ENCODE data around the gene NDUFS8. TPM values are rescaled to one million over a fixed set of nuclear protein-coding genes. Genes with fewer than 3 reads are reported as not detected.
"Not testable (repeated sequence)": the region's sequence is repeated elsewhere in the genome, so short reads cannot be mapped to it uniquely, and the experiment has no call there.

NDUFS8 gene
- total RNA-seq, 3 donors from 2014 or later (not counting 1 experiment from before 2014, with no cell fraction given): 84.5 to 95.2 (median 90.7) TPM

DNA sequence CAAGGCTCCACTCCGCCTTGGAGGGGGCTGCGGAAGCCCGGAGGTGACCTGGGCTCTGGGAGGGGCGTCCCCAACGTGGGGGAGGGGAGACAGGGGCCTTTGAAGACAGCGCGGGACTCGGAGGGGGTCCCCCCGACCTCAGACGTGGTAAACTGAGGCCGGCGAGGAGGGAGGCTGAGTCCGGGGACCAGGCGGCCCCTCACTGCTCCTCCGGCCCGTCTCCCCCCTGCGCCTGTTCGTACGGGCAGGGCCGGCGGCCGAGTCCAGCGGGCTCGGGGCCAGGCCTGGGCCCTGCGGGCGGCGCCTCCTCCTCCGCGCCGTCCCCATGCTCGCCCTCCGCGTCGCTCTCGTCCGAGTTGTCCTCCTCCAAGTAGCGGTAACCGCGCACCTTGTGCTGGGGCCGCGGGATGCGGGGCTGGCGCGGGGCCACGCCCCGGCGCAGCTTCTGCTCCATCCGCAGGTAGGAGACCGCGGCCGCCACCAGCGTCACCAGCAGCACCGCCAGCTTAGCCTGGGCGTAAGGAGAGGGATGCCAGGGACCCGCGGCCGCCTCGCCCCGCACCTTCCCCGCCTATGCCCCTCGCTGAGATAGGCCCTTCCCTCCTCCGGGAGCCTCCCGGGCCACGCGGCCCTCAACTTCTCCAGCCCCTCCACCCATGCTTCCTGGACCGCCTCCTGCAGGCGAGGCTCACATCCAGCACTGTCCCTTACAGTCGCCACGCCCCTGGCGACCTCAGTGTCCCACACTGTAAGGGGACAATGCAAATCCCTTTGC, 38.9 kb upstream of the NDUFS8 start:
- H3K27ac Mint-ChIP-seq; H3K4me1 ChIP-seq (ENCODE audit: control insufficient read depth, insufficient read depth, low read length); H3K4me1 Mint-ChIP-seq; H3K36me3 Mint-ChIP-seq; H3K9me3 Mint-ChIP-seq; H3K27ac ChIP-seq (ENCODE audit: low read length); H3K9me3 ChIP-seq (ENCODE audit: control insufficient read depth, insufficient read depth, low read length); DNase-seq; H3K4me3 Mint-ChIP-seq; H3K27me3 ChIP-seq (ENCODE audit: control insufficient read depth, insufficient read depth, low read length); H3K27me3 Mint-ChIP-seq (ENCODE audit: low read depth in 2 of 2); H3K36me3 ChIP-seq (ENCODE audit: control insufficient read depth, insufficient read depth, low read length); intact Hi-C loops (cut with micrococcal nuclease); ATAC-seq; H3K4me3 ChIP-seq (ENCODE audit: low read length): not testable (repeated sequence)
- WGBS (ENCODE audit: insufficient coverage): 76% methylated on average over 26 of the region's 70 CpGs

DNA sequence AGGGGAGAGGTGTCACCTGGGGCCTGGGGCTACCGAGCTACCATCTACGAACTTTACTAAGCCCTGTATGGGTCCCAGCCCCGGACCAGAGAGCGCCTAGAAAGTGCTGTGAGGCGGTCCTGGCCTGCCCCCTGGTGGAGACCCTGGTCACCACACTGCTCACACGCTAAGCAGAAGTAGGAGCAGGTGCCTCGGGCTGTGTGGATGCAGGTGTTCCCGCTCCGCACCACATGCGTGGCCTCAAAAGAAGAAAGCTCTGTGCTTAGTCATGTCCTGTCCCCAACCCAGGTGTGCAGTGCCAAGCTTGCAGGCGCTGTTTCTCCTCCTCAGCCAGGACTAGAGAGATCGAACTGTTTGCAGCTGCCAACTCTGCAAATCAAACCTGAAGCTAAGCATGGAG, 36.7 kb upstream of the NDUFS8 start:
- H3K27me3 Mint-ChIP-seq (ENCODE audit: low read depth in 2 of 2); H3K4me3 Mint-ChIP-seq; H3K36me3 ChIP-seq (ENCODE audit: control insufficient read depth, insufficient read depth, low read length); H3K36me3 Mint-ChIP-seq; H3K27me3 ChIP-seq (ENCODE audit: control insufficient read depth, insufficient read depth, low read length); H3K27ac ChIP-seq (ENCODE audit: low read length); H3K9me3 Mint-ChIP-seq; ATAC-seq; intact Hi-C loops (cut with micrococcal nuclease); H3K27ac Mint-ChIP-seq; H3K4me3 ChIP-seq (ENCODE audit: low read length); H3K9me3 ChIP-seq (ENCODE audit: control insufficient read depth, insufficient read depth, low read length): not testable (repeated sequence)
- H3K4me1 Mint-ChIP-seq: peaks cover 23 to 31% of the 10 kb centered on the region in 2 donors
- DNase-seq: peak in 1 of 2 donors; percentile 55
- TF ChIP-seq, protein P1, sequence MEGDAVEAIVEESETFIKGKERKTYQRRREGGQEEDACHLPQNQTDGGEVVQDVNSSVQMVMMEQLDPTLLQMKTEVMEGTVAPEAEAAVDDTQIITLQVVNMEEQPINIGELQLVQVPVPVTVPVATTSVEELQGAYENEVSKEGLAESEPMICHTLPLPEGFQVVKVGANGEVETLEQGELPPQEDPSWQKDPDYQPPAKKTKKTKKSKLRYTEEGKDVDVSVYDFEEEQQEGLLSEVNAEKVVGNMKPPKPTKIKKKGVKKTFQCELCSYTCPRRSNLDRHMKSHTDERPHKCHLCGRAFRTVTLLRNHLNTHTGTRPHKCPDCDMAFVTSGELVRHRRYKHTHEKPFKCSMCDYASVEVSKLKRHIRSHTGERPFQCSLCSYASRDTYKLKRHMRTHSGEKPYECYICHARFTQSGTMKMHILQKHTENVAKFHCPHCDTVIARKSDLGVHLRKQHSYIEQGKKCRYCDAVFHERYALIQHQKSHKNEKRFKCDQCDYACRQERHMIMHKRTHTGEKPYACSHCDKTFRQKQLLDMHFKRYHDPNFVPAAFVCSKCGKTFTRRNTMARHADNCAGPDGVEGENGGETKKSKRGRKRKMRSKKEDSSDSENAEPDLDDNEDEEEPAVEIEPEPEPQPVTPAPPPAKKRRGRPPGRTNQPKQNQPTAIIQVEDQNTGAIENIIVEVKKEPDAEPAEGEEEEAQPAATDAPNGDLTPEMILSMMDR (IDR thresholded peaks at IDR 0.05): peak; percentile 43
- peaks cover 28% of the 10 kb centered on the region for H3K4me1 ChIP-seq (ENCODE audit: control insufficient read depth, insufficient read depth, low read length)
- 32% methylated on average over 12 of the region's 12 CpGs for WGBS (ENCODE audit: insufficient coverage)

DNA sequence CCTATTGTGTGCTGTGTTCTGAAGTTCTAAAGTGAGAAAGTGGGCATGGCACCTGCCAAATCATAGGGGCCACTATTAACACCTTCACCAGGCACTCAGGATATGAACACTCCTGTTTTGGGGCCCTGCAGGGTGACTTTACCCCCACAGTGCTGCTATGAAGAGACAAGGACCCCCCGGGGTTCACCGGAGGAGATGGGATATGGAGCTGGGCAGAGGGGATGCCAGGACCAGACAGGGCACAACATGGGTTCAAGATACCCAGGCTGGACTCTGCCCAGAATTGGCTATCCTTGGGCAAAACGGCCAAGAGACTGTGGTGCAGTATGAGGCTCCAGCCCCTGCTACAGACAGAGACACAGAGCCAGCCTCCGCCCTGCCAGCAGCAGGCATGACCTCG, 36.1 kb upstream of the NDUFS8 start:
- H3K36me3 ChIP-seq (ENCODE audit: control insufficient read depth, insufficient read depth, low read length); H3K36me3 Mint-ChIP-seq; intact Hi-C loops (cut with micrococcal nuclease); H3K27me3 Mint-ChIP-seq (ENCODE audit: low read depth in 2 of 2); H3K4me3 ChIP-seq (ENCODE audit: low read length); H3K27me3 ChIP-seq (ENCODE audit: control insufficient read depth, insufficient read depth, low read length); ATAC-seq; H3K4me3 Mint-ChIP-seq; H3K9me3 ChIP-seq (ENCODE audit: control insufficient read depth, insufficient read depth, low read length); H3K27ac ChIP-seq (ENCODE audit: low read length); H3K9me3 Mint-ChIP-seq; DNase-seq; H3K27ac Mint-ChIP-seq: not testable (repeated sequence)
- peaks cover 24 to 31% of the 10 kb centered on the region in 2 donors for H3K4me1 Mint-ChIP-seq
- peaks cover 34% of the 10 kb centered on the region for H3K4me1 ChIP-seq (ENCODE audit: control insufficient read depth, insufficient read depth, low read length)
- 93% methylated on average over 5 of the region's 5 CpGs for WGBS (ENCODE audit: insufficient coverage)

DNA sequence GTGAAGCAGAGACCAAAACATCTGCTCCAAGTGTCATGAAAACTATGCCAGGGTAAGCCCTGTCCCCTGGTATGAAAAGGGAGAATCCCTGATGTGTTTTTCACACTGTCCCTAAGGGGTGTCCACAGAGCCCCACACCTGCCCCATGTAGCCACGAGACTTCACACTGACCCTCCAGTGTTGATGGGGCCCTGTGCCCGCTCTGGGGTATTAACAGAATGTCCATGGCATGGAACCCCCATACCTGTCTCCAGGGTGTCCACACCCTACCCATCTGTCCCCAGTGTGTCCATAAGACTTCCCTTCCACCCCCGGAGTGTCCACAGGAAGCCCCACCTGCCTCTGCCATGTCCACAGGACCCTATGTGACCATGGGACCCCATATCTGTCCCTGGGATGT, 35.4 kb upstream of the NDUFS8 start:
- H3K27me3 ChIP-seq (ENCODE audit: control insufficient read depth, insufficient read depth, low read length); H3K4me3 Mint-ChIP-seq; H3K36me3 Mint-ChIP-seq; H3K27ac ChIP-seq (ENCODE audit: low read length); H3K36me3 ChIP-seq (ENCODE audit: control insufficient read depth, insufficient read depth, low read length); ATAC-seq; H3K9me3 Mint-ChIP-seq; DNase-seq; H3K4me3 ChIP-seq (ENCODE audit: low read length); H3K9me3 ChIP-seq (ENCODE audit: control insufficient read depth, insufficient read depth, low read length); H3K27me3 Mint-ChIP-seq (ENCODE audit: low read depth in 2 of 2); H3K27ac Mint-ChIP-seq; intact Hi-C loops (cut with micrococcal nuclease): not testable (repeated sequence)
- peaks cover 24 to 31% of the 10 kb centered on the region in 2 donors for H3K4me1 Mint-ChIP-seq
- WGBS (ENCODE audit: insufficient coverage): 98% methylated on average over 3 of the region's 3 CpGs
- H3K4me1 ChIP-seq (ENCODE audit: control insufficient read depth, insufficient read depth, low read length): peaks cover 41% of the 10 kb centered on the region

DNA sequence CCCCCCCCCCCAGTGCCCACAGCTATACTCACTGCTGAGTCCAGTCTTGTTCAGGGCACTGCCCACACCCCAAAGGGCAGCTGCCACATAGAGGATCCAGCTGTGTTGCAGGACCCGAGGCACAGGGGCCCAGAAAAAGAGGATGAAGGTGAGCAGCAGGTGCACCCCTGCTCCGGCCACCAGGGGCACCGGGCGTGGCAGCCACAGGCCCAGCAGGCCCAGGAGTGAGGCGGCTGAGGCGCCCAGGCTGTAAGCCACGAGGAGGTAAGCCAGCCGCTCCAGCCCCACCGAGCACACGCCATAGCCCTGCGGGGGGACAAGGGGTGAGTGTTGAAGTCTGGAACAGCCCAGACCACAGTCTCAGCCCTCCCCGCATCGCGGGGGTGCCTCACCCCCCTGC, 34.9 kb upstream of the NDUFS8 start:
- H3K4me3 ChIP-seq (ENCODE audit: low read length); H3K27me3 ChIP-seq (ENCODE audit: control insufficient read depth, insufficient read depth, low read length); H3K27ac Mint-ChIP-seq; H3K27ac ChIP-seq (ENCODE audit: low read length); DNase-seq; ATAC-seq; intact Hi-C loops (cut with micrococcal nuclease); H3K9me3 ChIP-seq (ENCODE audit: control insufficient read depth, insufficient read depth, low read length); H3K4me3 Mint-ChIP-seq; H3K27me3 Mint-ChIP-seq (ENCODE audit: low read depth in 2 of 2); H3K36me3 ChIP-seq (ENCODE audit: control insufficient read depth, insufficient read depth, low read length); H3K9me3 Mint-ChIP-seq; H3K36me3 Mint-ChIP-seq: not testable (repeated sequence)
- WGBS (ENCODE audit: insufficient coverage): 71% methylated on average over 11 of the region's 14 CpGs
- peaks cover 24 to 31% of the 10 kb centered on the region in 2 donors for H3K4me1 Mint-ChIP-seq
- peaks cover 46% of the 10 kb centered on the region for H3K4me1 ChIP-seq (ENCODE audit: control insufficient read depth, insufficient read depth, low read length)
